GM18867 (cell line): ENCODE data around the gene EPHB4.
"Not testable (repeated sequence)": the region's sequence is repeated elsewhere in the genome, so short reads cannot be mapped to it uniquely, and the experiment has no call there.

Experiments used
- ATAC-seq: cut with Tn5 transposase; IDR thresholded peaks from one replicate; pipeline ENCODE4 v1.9.1; 2021; ENCODE audit warnings: mild to moderate bottlenecking, moderate library complexity; ENCODE audit not compliant: unreplicated experiment

The EPHB4 gene

GRCh38 chr7:100822236-100823139 lies 4.8 kb downstream of the EPHB4 start:
- ATAC-seq = no peak

- ATAC-seq = no peak
Measured at GRCh38 chr7:100819586-100819985, 7.7 kb downstream of the EPHB4 start.

- no peak for ATAC-seq
Measured at GRCh38 chr7:100818825-100819224, 8.5 kb downstream of the EPHB4 start.

- no peak for ATAC-seq
Measured at GRCh38 chr7:100818366-100818765, 9.0 kb downstream of the EPHB4 start.

GRCh38 chr7:100817097-100817496 lies 10.2 kb downstream of the EPHB4 start:
- ATAC-seq = no peak

GRCh38 chr7:100816515-100816914 lies 10.8 kb downstream of the EPHB4 start:
- ATAC-seq = not testable (repeated sequence)

GRCh38 chr7:100812729-100813128 lies 14.6 kb downstream of the EPHB4 start:
- no peak for ATAC-seq

- no peak for ATAC-seq
Measured at GRCh38 chr7:100811480-100811879, 15.8 kb downstream of the EPHB4 start.

GRCh38 chr7:100808354-100808875 lies 18.9 kb downstream of the EPHB4 start:
- ATAC-seq = no peak

- ATAC-seq = not testable (repeated sequence)
Measured at GRCh38 chr7:100806883-100807282, 20.4 kb downstream of the EPHB4 start.

GRCh38 chr7:100806276-100806675 lies 21.0 kb downstream of the EPHB4 start:
- ATAC-seq = no peak

- ATAC-seq = no peak
Measured at GRCh38 chr7:100804681-100805431, 22.5 kb downstream of the EPHB4 start.

- ATAC-seq = peak; percentile 98
Measured at GRCh38 chr7:100803398-100804161, 23.7 kb downstream of the EPHB4 start.

- no peak for ATAC-seq
Measured at GRCh38 chr7:100802951-100803350, 24.4 kb downstream of the EPHB4 start.

- no peak for ATAC-seq
Measured at GRCh38 chr7:100801833-100802568, 25.3 kb downstream of the EPHB4 start.

GRCh38 chr7:100799037-100799896 lies 28.1 kb downstream of the EPHB4 start:
- no peak for ATAC-seq

GRCh38 chr7:100794741-100795140 lies 32.6 kb downstream of the EPHB4 start:
- no peak for ATAC-seq

- no peak for ATAC-seq
Measured at GRCh38 chr7:100793806-100794660, 33.3 kb downstream of the EPHB4 start.
